Iris pigment epithelial cell (primary cell): ENCODE measurements around the gene RAPGEF1.
"Not testable (repeated sequence)": the region's sequence is repeated elsewhere in the genome, so short reads cannot be mapped to it uniquely, and the experiment has no call there.

Source experiments
- DNase-seq: peaks from one replicate; pipeline ENCODE4 v3.0.0-alpha.2; 2011; ENCODE audit warnings: low read depth

Gene RAPGEF1

DNA sequence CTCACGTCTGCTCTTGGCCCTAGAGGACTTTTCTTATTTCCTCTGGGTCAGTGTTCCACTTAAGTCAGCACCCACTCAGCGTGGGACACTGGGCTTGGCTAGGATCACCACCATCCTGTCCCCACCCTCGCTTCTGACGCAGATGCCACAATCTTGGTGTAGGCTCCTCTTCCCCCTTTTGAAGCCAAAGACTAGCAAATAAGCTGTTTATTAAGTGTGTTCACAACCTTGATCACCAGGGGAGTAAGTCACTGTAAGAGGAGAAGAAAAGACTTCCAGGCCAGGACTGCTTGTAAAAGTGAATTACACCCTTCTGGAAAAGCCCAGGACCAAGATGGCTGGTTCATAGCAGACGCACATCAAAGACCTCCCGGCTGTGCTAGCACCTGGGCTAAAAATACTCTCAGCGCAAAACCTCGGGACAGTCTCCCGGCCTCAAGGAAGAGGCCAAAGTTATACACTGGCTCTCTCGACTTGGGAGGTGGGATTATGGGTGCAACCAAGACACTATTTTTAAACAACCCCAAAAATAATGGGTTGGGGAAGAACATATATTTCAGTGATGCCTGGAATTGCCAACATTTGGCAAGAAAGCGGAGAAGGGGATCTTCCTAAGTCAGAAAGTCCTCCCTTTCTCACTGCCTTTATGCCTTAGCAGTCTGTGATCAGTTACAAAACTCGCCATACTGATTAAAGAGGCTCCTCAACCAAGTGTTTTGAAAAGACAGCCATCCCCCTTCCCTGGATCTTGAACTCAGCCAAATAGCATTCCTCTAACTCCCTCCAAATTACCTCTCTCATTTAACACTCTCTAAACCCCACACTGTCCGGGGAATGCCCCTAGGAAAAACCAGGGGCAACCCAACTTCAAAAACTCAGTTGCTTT lies 69.4 kb downstream of the RAPGEF1 start:
- DNase-seq: no peak

DNA sequence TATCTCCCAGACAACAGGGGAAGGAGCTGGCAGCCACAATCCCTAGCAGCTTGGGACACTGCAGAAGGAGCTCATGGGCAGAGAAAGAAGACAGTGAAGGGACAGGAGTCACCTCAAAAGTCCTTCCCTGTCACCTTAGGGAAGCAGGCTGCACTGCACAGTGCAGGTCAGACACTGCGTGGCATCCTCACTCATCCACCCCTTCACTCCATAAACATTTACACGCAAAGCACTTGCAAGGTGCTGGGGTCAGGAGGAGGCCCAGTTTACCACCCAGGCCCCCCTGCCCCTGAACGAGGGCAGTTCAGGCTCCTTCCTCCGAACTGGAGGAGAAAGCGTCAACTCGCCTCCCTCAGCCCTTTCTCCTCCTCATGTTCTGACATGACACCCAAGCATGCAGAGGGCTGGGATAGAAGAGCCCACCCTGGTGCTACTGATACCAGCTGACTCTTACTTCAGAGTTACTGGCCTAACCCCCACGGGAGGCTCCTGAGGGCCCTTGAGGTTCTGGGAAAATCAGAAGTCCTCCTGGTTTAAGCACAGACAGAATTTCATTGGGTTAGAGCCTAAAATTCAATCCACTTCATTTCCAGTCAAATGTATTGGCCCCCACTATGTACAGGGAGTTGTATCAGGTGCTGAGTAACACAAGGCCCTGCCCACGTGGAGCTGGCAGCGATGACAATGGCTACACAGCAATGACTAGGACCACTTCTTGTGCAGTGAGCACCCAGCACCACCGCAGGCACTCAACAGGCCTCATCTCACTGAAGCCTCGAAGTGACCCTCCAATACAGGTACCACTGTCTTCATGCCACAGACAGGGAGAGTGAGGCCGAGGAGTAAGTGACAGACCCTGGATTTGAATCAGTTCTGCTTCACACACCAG lies 70.4 kb downstream of the RAPGEF1 start:
- no peak for DNase-seq

DNA sequence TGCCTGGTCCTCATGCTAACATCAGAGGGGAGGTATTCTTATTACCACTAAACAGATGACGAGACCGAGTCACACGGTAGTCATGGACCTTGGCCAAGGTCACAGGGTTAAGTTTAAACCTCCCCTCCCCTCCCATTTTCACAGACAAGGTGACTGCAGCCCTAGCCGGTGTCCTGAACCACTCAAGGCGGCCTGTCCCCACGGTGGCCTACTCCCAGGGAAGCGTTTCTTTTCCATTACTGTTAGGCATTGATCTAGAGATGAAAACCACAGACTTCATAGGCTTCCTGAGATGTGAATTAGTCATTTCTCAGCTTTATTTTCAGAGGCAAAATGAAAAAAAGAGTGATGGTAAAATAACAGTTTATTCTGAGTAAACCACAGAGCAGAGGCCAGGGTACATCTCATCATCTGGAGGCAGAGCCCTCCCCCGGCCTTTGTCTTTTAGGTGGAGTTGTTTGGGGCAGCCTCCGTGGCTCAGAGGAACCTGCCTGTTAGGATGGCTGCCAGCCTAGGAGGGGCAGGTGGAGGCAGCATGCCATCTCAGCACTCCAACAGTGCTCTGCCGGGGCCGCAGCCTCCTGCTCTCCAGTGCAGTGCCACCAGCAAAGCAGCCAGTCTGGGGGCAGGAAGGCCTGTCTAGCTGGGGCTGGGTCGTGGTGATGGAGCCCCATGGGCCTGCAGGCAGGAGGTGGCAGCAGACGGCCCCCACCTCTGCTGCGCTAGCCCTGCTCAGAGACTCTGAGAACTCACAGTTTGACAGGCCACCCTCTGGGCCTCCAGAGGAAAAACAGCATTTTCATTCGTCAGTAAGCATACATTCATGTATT lies 71.2 kb downstream of the RAPGEF1 start:
- peak; percentile 81 for DNase-seq

DNA sequence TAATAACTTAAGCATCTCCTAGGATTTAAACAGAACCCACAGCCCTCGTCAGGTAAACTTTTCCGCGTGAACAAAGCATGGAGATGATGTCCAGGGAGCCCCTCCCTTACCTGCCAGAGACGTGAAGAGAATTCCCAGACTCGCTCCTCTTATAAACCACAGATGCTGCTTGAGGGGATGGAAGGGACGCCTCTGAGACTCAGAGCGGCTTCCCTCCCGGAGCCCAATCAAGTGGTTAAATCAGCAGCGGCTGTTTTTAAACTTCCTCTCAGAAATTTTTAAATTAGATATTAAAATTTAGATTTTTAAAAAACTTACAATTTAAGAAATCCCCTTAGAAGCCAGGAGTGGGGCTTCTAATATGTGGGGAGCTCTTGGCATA lies 71.8 kb downstream of the RAPGEF1 start:
- no peak for DNase-seq

DNA sequence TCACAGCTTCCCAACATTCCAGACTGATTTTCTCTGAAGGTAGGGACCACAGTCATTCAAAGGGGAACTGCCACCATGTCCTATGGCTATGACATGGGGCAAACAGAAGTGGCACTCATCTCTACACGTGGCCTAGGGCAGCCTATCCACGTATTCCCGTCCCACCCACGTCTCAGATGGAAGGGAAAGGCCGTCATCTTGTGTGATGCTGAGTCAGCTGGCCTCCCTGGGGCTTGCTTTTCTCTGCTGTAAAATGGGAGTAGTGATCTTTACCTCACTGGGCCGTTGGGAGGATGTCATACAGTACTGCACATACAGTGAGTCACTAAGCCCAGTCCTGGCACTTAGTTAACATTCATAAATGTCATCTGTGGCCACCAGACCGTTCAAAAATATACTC lies 72.3 kb downstream of the RAPGEF1 start:
- DNase-seq: no peak

DNA sequence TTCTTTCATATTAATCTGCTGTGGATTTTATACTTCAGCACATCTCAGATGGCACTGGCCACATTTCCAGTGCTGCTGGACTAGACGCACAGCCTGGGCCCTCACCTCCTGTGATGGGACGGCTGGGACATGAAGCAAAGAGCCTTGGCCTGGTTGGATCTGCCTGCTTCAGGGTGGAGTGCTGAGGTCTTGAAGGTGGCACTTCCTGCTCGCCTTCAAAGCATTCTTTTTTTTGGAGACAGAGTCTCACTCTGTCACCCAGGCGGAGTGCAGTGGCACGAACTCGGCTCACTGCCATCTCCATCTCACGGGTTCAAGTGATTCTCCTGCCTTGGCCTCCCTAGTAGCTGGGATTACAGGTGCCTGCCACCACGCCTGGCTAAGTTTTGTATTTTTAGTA lies 73.1 kb downstream of the RAPGEF1 start:
- DNase-seq: no peak

DNA sequence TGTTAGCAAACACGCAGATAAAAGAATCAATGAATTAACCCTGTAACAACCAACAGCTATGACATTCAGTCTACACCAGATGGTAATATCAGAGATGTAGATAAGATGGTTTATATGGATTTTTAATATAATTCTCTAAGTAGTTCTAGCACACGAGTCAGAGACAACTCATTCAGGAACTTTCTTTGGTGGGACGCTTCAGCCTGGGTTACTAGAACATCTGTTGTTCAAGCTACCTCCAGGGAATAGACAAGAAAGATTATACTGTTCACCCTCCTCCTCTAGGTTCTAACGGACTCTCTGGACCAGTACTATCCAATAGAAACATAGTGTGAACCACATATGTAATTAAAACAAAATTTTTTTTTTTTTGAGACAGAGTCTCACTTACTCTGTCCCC lies 73.8 kb downstream of the RAPGEF1 start:
- no peak for DNase-seq

DNA sequence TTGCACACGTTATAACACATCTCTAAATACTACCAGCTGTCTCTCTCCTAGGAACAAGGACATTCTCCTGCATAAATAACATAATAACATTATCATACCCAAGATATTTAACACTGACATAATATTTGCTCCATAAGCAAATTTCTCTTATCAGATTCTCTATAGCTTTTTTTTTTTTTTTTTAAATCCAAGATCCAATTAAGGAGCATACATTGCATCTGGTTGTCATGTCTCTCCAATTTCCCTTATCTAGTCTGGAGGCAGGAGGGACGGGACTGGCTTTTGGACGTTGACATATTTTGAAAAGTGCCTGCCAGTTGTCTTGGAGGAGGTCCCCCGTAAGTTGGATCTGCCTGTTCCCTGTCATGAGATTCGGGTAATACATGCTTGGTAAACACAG lies 76.6 kb downstream of the RAPGEF1 start:
- DNase-seq: no peak

DNA sequence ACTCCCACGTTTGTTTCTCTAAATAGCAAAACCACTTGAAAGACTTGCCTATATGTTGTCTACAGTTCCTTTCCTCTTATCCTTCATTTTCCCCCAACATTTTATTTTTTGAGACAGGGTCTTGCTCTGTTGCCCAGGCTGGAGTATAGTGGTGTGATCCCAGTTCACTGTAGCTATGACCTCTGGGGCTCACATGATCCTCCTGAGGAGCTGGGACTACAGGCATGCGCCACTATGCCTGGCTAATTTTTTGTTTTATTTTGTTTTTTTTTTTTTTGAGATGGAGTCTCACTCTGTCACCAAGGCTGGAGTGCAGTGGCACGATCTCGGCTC lies 77.6 kb downstream of the RAPGEF1 start:
- not testable (repeated sequence) for DNase-seq

DNA sequence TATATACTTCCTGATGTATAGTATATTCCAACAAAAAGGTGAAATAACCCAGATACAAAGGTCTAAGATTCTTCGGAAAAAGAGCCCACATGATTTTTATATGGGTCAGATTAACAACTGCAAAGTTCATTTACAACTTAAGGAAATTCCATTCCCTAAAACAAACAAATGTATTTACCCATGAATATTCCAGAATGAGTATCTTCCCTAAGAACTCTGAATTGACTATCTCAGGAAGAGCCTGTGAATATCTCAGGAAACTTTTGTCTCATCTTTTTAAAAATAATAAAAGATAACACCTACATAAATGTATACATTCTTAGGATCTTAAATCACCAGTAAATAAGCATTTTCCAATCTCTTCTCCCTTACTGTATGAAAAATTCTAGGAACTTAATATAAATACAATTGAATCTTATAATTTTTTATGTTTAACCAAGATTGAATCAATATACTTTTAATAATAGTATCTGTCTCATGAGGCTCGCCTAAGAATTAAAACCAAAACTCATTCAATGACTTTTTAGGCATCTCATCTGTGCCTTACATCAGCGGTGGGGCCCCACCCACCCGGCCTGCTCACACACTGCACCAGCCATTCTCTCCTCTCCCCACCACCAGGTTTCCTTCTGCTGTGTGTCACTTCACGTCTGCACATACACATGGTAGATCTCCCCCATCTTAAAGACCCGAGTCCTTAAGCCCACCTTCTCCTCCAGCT lies 78.1 kb downstream of the RAPGEF1 start:
- no peak for DNase-seq

DNA sequence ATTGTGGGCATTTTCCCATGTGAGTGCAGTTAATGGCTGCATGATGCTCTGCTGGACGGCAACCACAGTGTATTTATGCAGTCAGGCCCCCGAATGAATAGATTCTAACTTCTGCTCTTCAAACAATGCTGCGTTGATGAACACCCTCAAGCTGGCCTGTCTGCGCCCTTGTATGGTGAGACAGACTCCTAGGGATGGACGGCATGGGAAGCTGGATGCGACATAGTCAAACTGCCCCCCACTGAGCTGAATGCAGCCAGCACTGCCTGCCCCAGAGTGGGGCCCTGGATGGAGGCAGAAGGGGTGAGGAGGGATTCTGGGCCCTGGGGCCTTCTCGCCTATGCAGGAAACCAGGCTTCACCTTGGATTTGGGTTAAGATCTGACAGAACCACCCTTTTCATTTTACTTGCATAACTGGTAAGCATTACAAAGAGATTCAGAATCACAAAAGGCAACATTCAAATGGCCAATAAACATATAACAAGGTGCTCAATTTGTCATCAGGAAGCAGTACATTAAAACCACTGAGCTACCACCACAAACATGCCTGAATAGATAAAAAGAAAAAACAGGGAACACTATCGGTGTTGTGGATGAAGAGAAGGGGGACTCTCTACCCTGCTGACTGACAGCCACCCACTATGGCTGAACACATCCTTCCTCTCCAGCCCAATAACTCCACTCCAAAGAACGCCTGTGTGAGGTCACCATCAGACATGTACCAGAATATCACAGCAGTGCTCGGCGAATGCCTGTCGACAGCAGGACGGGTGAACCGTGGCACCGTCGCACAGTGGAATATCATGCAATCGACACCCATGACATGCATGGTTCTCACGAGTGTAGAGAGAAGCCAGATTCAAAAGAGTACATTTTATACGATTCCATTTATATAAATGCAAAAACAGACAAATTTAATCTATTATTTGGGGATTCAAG lies 79.1 kb downstream of the RAPGEF1 start:
- no peak for DNase-seq

DNA sequence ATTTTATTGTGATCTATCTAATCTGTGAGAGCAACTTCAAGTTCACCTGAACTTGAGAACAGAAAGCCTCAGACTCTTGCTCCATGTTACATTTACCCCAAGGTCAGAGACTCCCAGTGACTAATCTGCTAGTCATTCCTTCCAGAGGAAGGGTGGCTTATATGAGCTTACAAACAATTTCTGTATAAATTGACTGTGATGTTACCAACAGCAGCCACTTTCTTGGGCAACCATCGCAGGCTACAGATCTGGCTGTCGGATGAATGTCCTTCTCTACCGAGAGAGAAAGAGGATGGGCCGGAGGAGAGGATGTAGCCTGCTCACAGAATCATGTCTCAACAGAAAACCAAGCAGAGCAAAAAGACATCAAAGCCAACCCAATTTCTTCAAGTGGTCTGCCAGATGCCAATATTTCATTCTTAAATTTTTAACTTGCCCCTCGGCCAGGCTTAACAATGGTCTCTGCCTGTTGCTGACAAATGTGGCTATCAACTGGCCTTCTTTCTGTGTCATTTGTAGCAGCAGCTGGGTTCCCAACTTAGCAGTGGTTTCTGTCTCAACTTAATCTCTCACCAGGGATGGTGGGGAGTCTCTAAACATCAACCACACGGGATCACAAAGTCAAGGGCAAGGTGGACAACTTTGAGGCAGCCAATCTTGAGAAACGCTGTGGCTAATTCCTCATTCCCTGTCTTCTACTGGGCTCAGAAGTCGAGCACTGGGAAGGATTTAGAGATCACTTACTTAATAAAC lies 81.3 kb downstream of the RAPGEF1 start:
- DNase-seq: peak; percentile 98

DNA sequence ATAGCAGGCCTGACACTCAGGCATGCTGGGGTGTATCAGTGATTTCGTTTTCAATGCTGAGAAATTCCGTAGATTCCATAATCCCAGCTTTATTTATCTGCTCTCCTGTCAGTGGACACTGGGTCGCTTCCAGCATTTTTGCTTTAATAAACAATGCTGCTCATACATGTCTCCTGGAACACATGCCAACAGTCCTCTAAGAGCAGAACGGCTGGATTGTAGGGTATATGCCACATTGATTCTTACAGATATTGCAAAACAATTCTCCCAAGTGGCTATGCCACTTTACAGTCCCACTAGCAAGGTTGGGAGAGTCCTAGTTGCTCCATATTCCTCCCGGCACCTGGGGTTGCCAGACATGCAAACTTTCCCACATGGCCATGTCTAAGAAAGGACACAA lies 81.9 kb downstream of the RAPGEF1 start:
- DNase-seq: peak; percentile 83

DNA sequence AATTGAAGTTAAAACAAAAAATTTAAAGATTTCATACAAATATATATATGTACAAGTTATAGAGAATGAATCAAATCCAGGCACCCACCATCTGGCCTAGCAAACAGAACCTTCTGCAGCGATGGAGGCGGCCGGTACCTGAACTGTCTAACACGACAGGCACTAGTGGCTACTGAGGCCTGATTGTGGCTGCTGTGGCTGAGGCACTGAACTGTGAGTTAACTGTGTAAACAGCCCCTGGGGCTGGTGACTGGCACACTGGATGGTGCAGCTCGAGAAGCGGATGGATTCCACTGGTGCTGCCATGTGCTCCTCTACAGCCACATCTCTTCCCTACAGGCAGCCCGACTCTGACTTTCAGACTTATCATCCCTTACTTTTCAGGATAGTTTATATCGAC lies 82.4 kb downstream of the RAPGEF1 start:
- no peak for DNase-seq

DNA sequence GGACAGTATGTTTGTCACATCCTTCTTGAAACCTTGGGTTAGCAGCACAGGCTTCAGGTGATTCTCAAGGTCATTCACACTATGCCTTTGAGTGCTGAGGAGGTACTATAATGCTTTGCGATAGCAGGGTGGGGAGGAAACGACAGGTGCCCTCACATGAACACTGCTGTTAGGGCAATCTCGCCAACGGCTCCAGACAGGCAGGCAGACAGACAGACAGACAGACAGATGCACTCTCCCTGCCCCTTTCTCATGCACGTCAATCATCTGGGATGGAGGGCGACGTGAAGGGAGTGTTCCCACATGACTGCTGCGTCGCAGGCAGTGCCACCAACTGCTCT lies 82.9 kb downstream of the RAPGEF1 start:
- no peak for DNase-seq

DNA sequence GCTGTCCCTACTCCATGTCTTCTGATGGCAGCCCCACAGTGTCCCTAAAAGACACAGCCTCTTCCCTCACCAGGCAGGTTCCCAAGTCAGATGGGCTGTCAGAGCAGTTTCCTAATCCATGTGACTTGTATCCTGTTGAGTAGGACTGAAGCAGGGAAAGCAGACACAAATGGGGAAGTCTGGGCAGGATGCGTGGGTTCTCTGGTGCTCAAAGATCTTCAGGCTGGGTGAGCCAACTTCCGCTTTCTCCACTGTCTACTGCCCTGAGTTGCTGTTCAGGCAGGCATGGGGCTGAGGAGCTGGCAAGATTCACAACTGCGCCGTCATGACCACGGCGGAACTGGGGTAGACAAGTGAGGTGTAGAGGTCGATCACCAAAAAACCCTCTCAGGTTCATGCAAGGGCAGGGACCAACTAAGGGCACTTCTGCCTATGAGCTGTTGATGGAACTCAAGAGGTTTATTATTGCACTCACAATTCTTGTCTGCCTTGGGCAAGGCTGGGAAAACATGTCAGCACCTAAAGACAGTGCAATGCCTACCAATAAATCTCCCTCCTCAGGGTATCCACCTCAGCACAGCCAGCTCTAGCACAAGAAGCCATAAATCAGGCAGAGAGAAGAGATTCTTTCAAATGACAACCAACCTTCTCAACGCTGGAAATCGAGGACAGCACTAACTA lies 83.4 kb downstream of the RAPGEF1 start:
- no peak for DNase-seq

DNA sequence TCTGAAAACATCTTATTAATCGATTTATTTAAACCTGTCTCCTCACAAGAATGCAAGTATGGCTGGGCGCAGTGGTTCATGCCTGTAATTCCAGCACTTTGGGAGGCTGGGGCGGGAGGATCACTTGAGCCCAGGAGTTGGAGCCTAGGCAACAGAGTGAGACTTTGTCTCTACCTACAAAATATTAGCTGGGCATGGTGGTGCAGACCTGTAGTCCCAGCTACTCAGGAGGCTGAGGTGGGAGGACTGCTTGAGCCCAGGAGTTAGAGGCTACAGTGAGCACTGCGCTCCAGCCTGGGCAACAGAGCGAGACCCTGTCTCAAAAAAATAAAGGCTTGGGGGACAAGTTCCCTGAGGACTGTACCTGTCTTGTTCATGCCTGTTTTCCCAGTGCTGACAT lies 85.5 kb downstream of the RAPGEF1 start:
- not testable (repeated sequence) for DNase-seq

DNA sequence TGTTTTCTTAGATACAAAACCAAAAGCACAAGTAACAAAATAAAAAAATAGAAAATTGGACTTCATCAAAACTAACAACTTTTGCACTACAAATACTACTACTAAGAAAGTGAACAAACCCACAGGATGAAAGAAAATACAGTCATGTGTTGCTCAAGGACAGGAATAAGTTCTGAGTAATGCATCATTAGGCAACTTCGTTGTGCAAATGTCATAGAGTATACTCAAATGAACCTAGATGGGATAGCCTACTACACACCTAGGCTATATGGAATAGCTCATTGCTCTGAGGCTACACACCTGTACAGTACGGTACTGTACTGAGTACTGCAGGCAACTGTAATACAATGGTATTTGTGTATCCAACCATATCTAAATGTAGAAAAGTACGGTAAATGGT lies 88.3 kb downstream of the RAPGEF1 start:
- DNase-seq: peak; percentile 86

DNA sequence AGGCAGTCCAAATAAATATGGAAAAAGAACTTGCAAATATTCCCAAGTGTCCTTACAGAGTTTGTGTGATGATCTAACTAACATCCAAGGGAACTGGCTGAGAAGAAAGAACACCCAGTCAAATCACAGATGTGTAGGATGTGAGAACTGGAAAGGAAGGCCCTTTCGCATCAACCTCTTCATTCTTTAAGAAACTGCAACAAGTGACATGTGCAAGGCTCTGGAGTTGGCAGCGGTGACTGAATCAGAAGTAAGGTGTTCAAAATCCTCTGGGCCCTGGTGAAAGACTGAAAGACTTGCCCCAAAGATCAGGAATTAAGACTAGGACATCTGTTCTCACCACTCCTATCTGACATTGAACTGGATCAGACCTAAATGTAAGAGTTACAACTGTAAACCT lies 88.7 kb downstream of the RAPGEF1 start:
- no peak for DNase-seq
